Activated CD8-positive, alpha-beta memory T cell treated with anti-CD3 and anti-CD28 coated beads, Interleukin-2, amount 10 ng/mL, durations not matched to agents 7 days and 5 days (primary cell): ENCODE results near the gene NCBP1. TPM values are rescaled to one million over a fixed set of nuclear protein-coding genes. Genes with fewer than 3 reads are reported as not detected.

ENCODE experiments used
- ATAC-seq: fragments of 150-1000 bp; cut with Tn5 transposase; one replicate; pipeline ENCODE4 v1.10.0; 2021; ENCODE audit warnings: moderate library complexity
- CTCF ChIA-PET: fragments of 350-600 bp; sonication (Branson Sonifier 250); formaldehyde crosslinking; loops from one replicate; lab custom pipeline; 2021; ENCODE audit warnings: antibody characterized with exemption; lab: Charles Lee
- DNase-seq: peaks from one replicate; pipeline ENCODE4 v3.0.0-alpha.2; 2020
- H3K27ac Mint-ChIP-seq: one replicate; pipeline ENCODE4 v1.8.0; 2021; ENCODE audit warnings: mild to moderate bottlenecking, mixed read lengths
- H3K27me3 Mint-ChIP-seq: one replicate; pipeline ENCODE4 v1.8.0; 2021; ENCODE audit warnings: mixed read lengths
- H3K36me3 Mint-ChIP-seq: one replicate; pipeline ENCODE4 v1.8.0; 2021; ENCODE audit warnings: mild to moderate bottlenecking, mixed read lengths
- H3K4me1 Mint-ChIP-seq: one replicate; pipeline ENCODE4 v1.8.0; 2021; ENCODE audit warnings: mixed read lengths
- H3K4me3 Mint-ChIP-seq: one replicate; pipeline ENCODE4 v1.8.0; 2021; ENCODE audit warnings: mild to moderate bottlenecking, moderate library complexity, mixed read lengths
- H3K9me3 Mint-ChIP-seq: one replicate; pipeline ENCODE4 v1.8.0; 2022; ENCODE audit warnings: low read depth, mixed read lengths
- total RNA-seq, 2 experiments: library from RNA; stranded (reverse); gene quantifications; one replicate each; pipeline ENCODE4 v1.2.3, GENCODE V29; 2021

Gene NCBP1
- total RNA-seq, 2 experiments from 2014 or later, result 41.8 to 42.8 TPM

GRCh38 chr9:97660847-97661246 lies 27.2 kb downstream of the NCBP1 start:
- H3K4me3 Mint-ChIP-seq, result no peak overlapping the region
- no peak for ATAC-seq
- CTCF ChIA-PET, result interaction anchor here (1.4 to 1.5 kb wide), 2 partner anchors 19 to 27 kb away, joined by 3 to 5 read pairs; partner anchors contain the start of genes NCBP1 and TSTD2

GRCh38 chr9:97665742-97666141 lies 32.1 kb downstream of the NCBP1 start:
- no peaks in the 10 kb centered on the region for H3K9me3 Mint-ChIP-seq
- DNase-seq, result no peak
- H3K4me1 Mint-ChIP-seq, result peaks cover 22% of the 10 kb centered on the region
- peaks cover 67% of the 10 kb centered on the region for H3K36me3 Mint-ChIP-seq
- H3K27me3 Mint-ChIP-seq, result no peaks in the 10 kb centered on the region
- peak overlapping the region; percentile 11 for H3K27ac Mint-ChIP-seq
- ATAC-seq, result no peak
- CTCF ChIA-PET, result interaction anchor here (0.6 kb wide), 1 partner anchor 320 kb away, joined by 3 read pairs; no protein-coding TSS in a partner anchor
- H3K4me3 Mint-ChIP-seq, result no peak overlapping the region

More at GRCh38 chr9:97660847-97661246, 27.2 kb downstream of the NCBP1 start:
- Mint-ChIP-seq H3K27me3 (no peaks in the 10 kb centered on the region), H3K36me3 (peaks cover 74% of the 10 kb centered on the region), H3K4me1 (peaks cover 5% of the 10 kb centered on the region), H3K27ac (no peak overlapping the region), H3K9me3 (no peaks in the 10 kb centered on the region)
- no peak for DNase-seq

- DNase-seq, result no peak
- Mint-ChIP-seq H3K36me3 (peaks cover 64% of the 10 kb centered on the region), H3K4me1 (peaks cover 22% of the 10 kb centered on the region), H3K4me3 (no peak overlapping the region), H3K9me3 (no peaks in the 10 kb centered on the region), H3K27me3 (no peaks in the 10 kb centered on the region), H3K27ac (peak overlapping the region; percentile 67)
- ATAC-seq, result no peak
- CTCF ChIA-PET, result no interaction called here
Observed at GRCh38 chr9:97666907-97667686, 33.5 kb downstream of the NCBP1 start.

- H3K4me3 Mint-ChIP-seq, result no peak overlapping the region
- no peak for DNase-seq
- no peaks in the 10 kb centered on the region for H3K27me3 Mint-ChIP-seq
- H3K9me3 Mint-ChIP-seq, result no peaks in the 10 kb centered on the region
- CTCF ChIA-PET, result no interaction called here
- no peak for ATAC-seq
- peaks cover 63% of the 10 kb centered on the region for H3K36me3 Mint-ChIP-seq
- no peak overlapping the region for H3K27ac Mint-ChIP-seq
- H3K4me1 Mint-ChIP-seq, result peaks cover 22% of the 10 kb centered on the region
Observed at GRCh38 chr9:97668485-97668884, 34.9 kb downstream of the NCBP1 start.

- H3K36me3 Mint-ChIP-seq, result peaks cover 56% of the 10 kb centered on the region
- ATAC-seq, result no peak
Observed at GRCh38 chr9:97670586-97670985, 37.0 kb downstream of the NCBP1 start.

GRCh38 chr9:97672403-97672802 lies 38.8 kb downstream of the NCBP1 start:
- no peak for ATAC-seq
- Mint-ChIP-seq H3K36me3 (peaks cover 54% of the 10 kb centered on the region), H3K27me3 (no peaks in the 10 kb centered on the region), H3K9me3 (no peaks in the 10 kb centered on the region), H3K4me1 (peaks cover 7% of the 10 kb centered on the region), H3K4me3 (no peak overlapping the region), H3K27ac (no peak overlapping the region)
- CTCF ChIA-PET, result no interaction called here
- DNase-seq, result no peak

More at GRCh38 chr9:97670586-97670985, 37.0 kb downstream of the NCBP1 start:
- no peaks in the 10 kb centered on the region for H3K9me3 Mint-ChIP-seq
- H3K4me3 Mint-ChIP-seq, result no peak overlapping the region
- CTCF ChIA-PET, result interaction anchor here (1.3 to 1.4 kb wide), 2 partner anchors 9 to 11 kb away, joined by 3 read pairs; no protein-coding TSS in a partner anchor
- H3K27ac Mint-ChIP-seq, result no peak overlapping the region
- no peak for DNase-seq
- no peaks in the 10 kb centered on the region for H3K27me3 Mint-ChIP-seq
- H3K4me1 Mint-ChIP-seq, result peaks cover 21% of the 10 kb centered on the region

- no peak overlapping the region for H3K27ac Mint-ChIP-seq
Observed at GRCh38 chr9:97673922-97674321, 40.3 kb downstream of the NCBP1 start.

GRCh38 chr9:97675655-97676054 lies 42.0 kb downstream of the NCBP1 start:
- Mint-ChIP-seq H3K4me1 (peaks cover 5% of the 10 kb centered on the region), H3K27ac (peak overlapping the region; percentile 10), H3K9me3 (no peaks in the 10 kb centered on the region), H3K27me3 (no peaks in the 10 kb centered on the region), H3K36me3 (peaks cover 53% of the 10 kb centered on the region), H3K4me3 (no peak overlapping the region)
- ATAC-seq, result no peak
- no peak for DNase-seq
- CTCF ChIA-PET, result no interaction called here

More at GRCh38 chr9:97673922-97674321, 40.3 kb downstream of the NCBP1 start:
- no peak for ATAC-seq
- no peaks in the 10 kb centered on the region for H3K27me3 Mint-ChIP-seq
- DNase-seq, result no peak
- H3K9me3 Mint-ChIP-seq, result no peaks in the 10 kb centered on the region
- H3K4me1 Mint-ChIP-seq, result peaks cover 5% of the 10 kb centered on the region
- peaks cover 56% of the 10 kb centered on the region for H3K36me3 Mint-ChIP-seq
- CTCF ChIA-PET, result no interaction called here
- H3K4me3 Mint-ChIP-seq, result no peak overlapping the region

- H3K36me3 Mint-ChIP-seq, result peaks cover 40% of the 10 kb centered on the region
- DNase-seq, result no peak
- CTCF ChIA-PET, result interaction anchor here (1.1 kb wide), 1 partner anchor 23 kb away, joined by 3 read pairs; no protein-coding TSS in a partner anchor
- H3K4me1 Mint-ChIP-seq, result peaks cover 3% of the 10 kb centered on the region
- H3K27me3 Mint-ChIP-seq, result no peaks in the 10 kb centered on the region
- no peak overlapping the region for H3K27ac Mint-ChIP-seq
- H3K9me3 Mint-ChIP-seq, result no peaks in the 10 kb centered on the region
- no peak for ATAC-seq
- H3K4me3 Mint-ChIP-seq, result no peak overlapping the region
Observed at GRCh38 chr9:97682242-97682641, 48.6 kb downstream of the NCBP1 start.

GRCh38 chr9:97688654-97689053 lies 55.0 kb downstream of the NCBP1 start:
- no peak for ATAC-seq
- CTCF ChIA-PET, result interaction anchor here (1.5 kb wide), 1 partner anchor 9 kb away, joined by 5 read pairs; no protein-coding TSS in a partner anchor
- Mint-ChIP-seq H3K4me3 (no peak overlapping the region), H3K9me3 (no peaks in the 10 kb centered on the region), H3K36me3 (peaks cover 45% of the 10 kb centered on the region), H3K27me3 (no peaks in the 10 kb centered on the region), H3K4me1 (peaks cover 10% of the 10 kb centered on the region), H3K27ac (no peak overlapping the region)
- DNase-seq, result no peak

- Mint-ChIP-seq H3K4me3 (no peak overlapping the region), H3K36me3 (peaks cover 40% of the 10 kb centered on the region)
- CTCF ChIA-PET, result interaction anchor here (1.5 kb wide), 1 partner anchor 10 kb away, joined by 5 read pairs; no protein-coding TSS in a partner anchor
Observed at GRCh38 chr9:97689401-97690180, 56.0 kb downstream of the NCBP1 start.

GRCh38 chr9:97694769-97695168 lies 61.1 kb downstream of the NCBP1 start:
- H3K27me3 Mint-ChIP-seq, result no peaks in the 10 kb centered on the region
- ATAC-seq (no peak), DNase-seq (no peak)
- CTCF ChIA-PET, result no interaction called here
- H3K9me3 Mint-ChIP-seq, result no peaks in the 10 kb centered on the region
- peaks cover 26% of the 10 kb centered on the region for H3K36me3 Mint-ChIP-seq
- no peak overlapping the region for H3K4me3 Mint-ChIP-seq
- H3K4me1 Mint-ChIP-seq, result peaks cover 48% of the 10 kb centered on the region
- no peak overlapping the region for H3K27ac Mint-ChIP-seq

More at GRCh38 chr9:97689401-97690180, 56.0 kb downstream of the NCBP1 start:
- no peak for ATAC-seq
- H3K27ac Mint-ChIP-seq, result no peak overlapping the region
- no peaks in the 10 kb centered on the region for H3K27me3 Mint-ChIP-seq
- H3K9me3 Mint-ChIP-seq, result no peaks in the 10 kb centered on the region
- no peak for DNase-seq
- H3K4me1 Mint-ChIP-seq, result peaks cover 20% of the 10 kb centered on the region

GRCh38 chr9:97695390-97695789 lies 61.8 kb downstream of the NCBP1 start:
- Mint-ChIP-seq H3K36me3 (peaks cover 21% of the 10 kb centered on the region), H3K27me3 (no peaks in the 10 kb centered on the region), H3K27ac (no peak overlapping the region), H3K9me3 (no peaks in the 10 kb centered on the region), H3K4me3 (peak overlapping the region; percentile 86), H3K4me1 (peaks cover 48% of the 10 kb centered on the region)
- ATAC-seq, result no peak
- no peak for DNase-seq
- CTCF ChIA-PET, result interaction anchor here (0.9 to 2.1 kb wide), 3 partner anchors 10 to 340 kb away, joined by 3 to 7 read pairs (median 3); no protein-coding TSS in a partner anchor
